CD4-positive, alpha-beta T cell treated with Interferon gamma for 1 hour (primary cell): ENCODE measurements around the gene FASTK.

Source experiments
- DNase-seq: peaks from one replicate; pipeline ENCODE4 v3.0.0-alpha.2; 2020

Gene FASTK

DNA sequence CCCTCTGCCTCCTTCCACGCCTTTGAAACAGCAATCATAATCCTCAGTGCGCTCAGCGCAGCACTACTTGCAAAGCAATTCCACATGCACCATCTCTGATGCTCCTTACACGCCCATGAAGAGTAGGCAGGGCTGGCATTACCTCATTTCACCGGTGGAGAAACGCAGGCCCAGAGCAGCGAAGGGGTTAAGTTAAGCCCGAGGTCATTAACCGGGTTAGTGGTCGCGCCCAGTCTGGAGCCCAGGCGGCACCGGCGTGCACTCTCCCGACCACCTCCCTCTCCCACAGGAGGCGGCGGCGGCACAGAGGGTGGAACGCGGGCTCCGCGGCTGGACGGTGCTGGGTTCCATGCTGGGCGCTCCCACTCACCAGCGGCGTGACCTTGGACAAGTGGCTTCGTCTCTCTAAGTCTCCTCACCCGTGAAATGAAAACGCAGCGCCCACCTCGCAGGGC is 515 bp downstream of the FASTK start:
- no peak for DNase-seq

DNA sequence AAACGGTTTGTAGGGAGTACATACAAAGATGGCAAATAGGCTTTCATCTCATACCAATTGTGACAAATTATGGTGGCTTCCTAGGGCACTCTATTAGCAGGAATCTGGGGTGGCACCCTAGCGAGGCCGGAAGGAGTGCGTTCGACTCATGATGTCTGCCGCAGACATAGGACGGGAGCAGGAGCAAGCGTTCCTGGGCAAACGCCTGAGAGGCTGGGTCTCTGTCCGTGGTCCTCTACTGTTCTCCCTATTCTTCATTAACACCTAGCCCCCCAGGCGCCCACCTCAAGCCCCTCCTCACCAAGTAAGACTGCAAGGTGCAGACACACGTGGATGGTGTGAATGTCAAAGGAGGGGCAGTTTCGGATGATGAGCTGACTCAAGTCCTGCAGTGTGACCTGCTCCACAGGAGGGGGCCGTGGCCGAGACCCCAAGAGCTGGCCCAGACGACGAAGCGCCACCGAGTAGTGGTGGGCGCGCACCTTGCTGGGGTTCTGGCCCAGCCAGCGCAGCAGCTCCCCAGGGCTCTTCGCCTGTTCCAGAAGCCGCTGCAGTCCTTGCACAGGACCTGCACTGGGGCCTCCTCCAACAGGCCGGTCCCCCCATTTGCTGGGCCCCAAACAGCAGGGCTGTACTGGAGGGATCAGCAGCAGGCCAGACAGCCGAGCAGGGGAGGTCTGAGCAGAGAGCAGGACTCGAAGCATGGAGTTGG is 1.3 kb downstream of the FASTK start:
- no peak for DNase-seq

- DNase-seq, result no peak
These were observed 2.2 kb downstream of the FASTK start for GRCh38 chr7:151078233-151079040.

GRCh38 chr7:151077705-151078232 is 2.8 kb downstream of the FASTK start:
- no peak for DNase-seq

DNA sequence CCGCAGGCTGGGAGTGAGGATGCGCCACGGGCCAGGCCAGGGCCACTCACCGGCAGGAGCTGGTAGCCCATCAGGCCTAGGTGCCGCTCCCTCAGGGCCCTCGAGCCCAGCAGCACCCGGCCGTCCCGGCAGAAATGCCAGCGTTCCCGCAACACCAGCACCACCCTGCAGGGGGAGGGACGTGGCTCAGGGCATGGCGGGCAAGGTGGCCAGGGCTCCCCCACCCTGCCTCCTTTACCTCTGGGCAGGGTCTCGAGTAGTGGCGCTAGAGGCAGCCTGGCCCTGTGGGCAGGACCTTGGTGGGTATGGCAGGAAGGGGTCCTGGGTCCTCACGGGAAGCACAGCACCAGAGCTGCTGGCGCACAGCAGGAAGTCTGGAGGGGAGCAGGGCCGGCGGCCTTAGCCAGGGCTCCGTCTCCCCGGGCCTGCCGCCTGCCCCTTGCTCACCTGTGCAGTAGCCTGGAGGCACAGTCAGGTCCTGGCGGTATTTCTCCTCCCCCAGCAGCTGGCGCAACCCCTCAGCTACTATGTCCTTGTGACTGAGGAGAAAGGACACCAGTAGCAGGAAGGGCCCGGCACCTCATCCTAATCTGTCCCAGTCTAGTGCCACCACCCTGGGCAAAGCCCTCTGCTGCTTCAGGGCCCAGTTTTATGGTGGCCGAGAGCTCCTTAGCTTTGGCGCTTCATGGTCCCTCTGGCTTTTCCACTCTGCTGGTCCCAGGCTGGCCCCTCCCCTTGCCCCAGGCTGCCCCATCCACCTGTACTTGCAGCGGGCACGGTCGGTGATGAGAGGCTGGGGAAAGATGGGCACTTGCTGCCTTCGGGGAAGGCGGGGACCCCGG is 3.5 kb downstream of the FASTK start:
- no peak for DNase-seq

DNA sequence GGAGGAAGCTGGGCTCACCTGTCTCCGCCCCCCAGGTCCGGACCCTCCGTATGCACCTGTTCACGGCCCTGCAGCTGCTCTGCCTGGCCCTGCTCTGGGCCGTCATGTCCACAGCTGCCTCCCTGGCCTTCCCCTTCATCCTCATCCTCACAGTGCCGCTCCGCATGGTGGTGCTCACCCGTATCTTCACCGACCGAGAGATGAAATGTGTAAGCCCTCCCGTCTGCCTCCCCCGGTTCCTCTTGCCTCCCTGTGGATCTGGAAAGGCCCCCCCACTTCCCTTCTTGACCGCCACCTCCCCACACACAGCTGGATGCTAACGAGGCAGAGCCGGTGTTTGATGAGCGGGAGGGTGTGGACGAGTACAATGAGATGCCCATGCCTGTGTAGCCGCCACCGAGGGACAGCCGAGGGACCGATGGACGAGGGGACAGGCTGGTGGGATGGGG is 4.6 kb downstream of the FASTK start:
- no peak for DNase-seq

GRCh38 chr7:151075662-151075971 is 5.0 kb downstream of the FASTK start:
- DNase-seq, result no peak

- no peak for DNase-seq
These were observed 5.6 kb downstream of the FASTK start for GRCh38 chr7:151074817-151075661.

DNA sequence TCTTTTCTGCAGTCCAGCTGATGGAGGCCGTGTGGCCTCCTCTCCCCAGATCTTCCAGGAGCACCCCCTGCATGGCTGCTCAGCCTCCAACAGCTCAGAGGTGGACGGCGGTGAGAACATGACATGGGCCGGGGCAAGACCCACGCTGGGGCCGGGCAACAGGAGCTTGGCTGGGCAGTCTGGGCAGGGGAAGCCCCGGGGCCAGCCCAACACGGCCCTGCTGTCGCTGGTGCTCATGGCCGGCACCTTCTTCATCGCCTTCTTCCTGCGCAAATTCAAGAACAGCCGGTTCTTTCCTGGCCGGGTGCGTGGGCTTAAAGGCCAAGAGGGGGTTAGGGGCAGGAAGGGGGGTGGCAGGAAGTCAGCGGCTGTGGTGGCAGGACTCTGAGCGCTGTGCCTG is 6.6 kb downstream of the FASTK start:
- no peak for DNase-seq

- DNase-seq, result no peak
These were observed 9.4 kb downstream of the FASTK start for GRCh38 chr7:151071032-151071866.

DNA sequence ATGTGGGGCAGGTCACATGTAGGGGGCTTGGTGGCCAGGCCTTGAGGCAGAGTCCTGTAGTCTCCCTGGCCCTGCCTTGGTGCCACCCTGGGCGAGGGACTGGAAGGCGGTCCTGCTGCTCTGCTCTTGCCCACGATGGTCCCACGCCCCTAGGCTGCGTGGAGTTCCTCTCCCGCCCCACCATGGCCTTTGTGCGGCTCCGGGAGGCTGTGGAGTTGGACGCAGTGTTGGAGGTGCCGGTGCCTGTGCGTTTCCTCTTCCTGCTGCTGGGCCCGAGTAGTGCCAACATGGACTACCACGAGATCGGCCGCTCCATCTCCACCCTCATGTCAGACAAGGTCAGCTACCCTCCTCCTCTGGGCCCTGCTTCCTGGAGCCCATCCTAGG is 10.0 kb downstream of the FASTK start:
- DNase-seq, result no peak

- DNase-seq, result no peak
These were observed 10.6 kb downstream of the FASTK start for GRCh38 chr7:151069841-151070573.

GRCh38 chr7:151068069-151068773 is 12.4 kb downstream of the FASTK start:
- DNase-seq, result no peak

GRCh38 chr7:151066273-151066974 is 14.2 kb downstream of the FASTK start:
- DNase-seq, result no peak

DNA sequence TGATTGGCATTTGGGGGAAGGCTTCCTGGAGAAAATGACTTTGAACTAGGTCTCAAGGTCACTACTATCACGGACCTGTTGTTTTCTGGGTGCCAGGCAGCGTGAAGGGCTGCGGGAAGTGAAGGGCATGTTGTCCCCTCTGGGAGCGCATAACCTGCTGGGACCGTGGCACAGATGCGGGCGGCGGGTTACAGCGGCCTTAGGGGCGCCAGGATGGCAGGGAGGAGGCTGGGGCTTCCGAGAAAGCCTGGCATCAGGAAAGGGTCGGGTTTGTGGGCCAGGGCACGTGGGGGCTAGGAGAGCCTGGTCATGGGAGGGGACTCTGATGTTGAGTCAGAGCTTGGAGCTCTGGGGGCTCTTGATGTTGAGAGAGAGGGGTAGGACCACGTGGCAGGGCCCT is 15.1 kb downstream of the FASTK start:
- no peak for DNase-seq

DNA sequence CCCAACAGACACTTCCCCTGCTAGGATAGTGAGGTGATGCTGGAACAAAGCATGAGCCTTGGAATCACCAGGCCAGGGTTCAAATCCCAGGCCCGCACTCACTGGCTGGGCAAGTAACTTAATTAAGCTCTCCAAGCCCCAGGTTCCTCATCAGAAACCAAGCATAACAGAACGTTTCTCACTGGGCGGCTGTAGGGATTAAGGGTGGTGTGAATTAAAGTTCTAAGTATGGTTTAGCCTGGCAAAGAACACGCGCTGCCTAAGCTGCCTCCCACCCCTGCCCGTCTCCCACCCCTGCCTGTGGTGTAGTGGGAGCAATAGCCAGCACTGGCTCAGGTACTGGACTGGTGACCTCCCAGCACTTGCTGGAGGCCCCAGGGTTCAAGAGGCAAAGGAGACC is 15.6 kb downstream of the FASTK start:
- no peak for DNase-seq

DNA sequence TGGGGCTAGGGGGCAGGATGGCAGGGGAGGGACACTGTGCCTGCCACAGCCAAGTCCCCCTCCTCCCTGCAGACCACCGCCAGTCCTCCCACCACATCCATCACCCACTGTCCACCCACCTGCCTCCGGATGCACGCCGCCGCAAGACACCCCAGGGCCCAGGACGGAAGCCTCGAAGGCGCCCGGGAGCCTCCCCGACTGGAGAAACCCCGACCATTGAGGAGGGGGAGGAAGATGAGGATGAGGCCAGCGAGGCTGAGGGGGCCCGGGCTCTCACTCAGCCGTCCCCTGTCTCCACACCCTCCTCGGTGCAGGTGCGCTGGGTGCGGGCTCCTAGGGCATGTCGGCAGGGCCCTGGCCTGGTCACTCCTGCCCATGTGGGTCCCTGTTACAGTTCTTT is 16.2 kb downstream of the FASTK start:
- no peak for DNase-seq

- DNase-seq, result no peak
These were observed 17.4 kb downstream of the FASTK start for GRCh38 chr7:151063212-151063561.
